Retinal pigment epithelial cell (primary cell): ENCODE results near the gene KCNJ2.

Experiments used
- DNase-seq: peaks from one replicate; pipeline ENCODE4 v3.0.0-alpha.2; 2010; ENCODE audit warnings: low read depth
- H3K4me3 ChIP-seq: 2 replicates; pipeline ENCODE4 v1.5.1; 2011; ENCODE audit warnings: mild to moderate bottlenecking, low read length, control low read depth, moderate library complexity
- CTCF ChIP-seq: conservative IDR thresholded peaks from 2 replicates; pipeline ENCODE4 v1.5.1; 2011; ENCODE audit warnings: low read depth, low read length, control low read depth, inconsistent platforms

KCNJ2 gene

GRCh38 chr17:70201872-70202419 is 32.6 kb downstream of the KCNJ2 start:
- no peak overlapping the region for H3K4me3 ChIP-seq
- TF ChIP-seq CTCF = no peak
- DNase-seq = no peak

GRCh38 chr17:70202840-70203239 is 33.5 kb downstream of the KCNJ2 start:
- no peak overlapping the region for H3K4me3 ChIP-seq
- TF ChIP-seq CTCF = no peak
- DNase-seq = no peak

- no peak for TF ChIP-seq CTCF
- DNase-seq = no peak
- H3K4me3 ChIP-seq = no peak overlapping the region
These were observed 35.1 kb downstream of the KCNJ2 start for GRCh38 chr17:70204431-70204830.

- no peak for TF ChIP-seq CTCF
- no peak overlapping the region for H3K4me3 ChIP-seq
- no peak for DNase-seq
These were observed 36.1 kb downstream of the KCNJ2 start for GRCh38 chr17:70205401-70205800.

- no peak overlapping the region for H3K4me3 ChIP-seq
- TF ChIP-seq CTCF = no peak
- DNase-seq = no peak
These were observed 37.2 kb downstream of the KCNJ2 start for GRCh38 chr17:70206361-70207010.

GRCh38 chr17:70207184-70207583 is 37.9 kb downstream of the KCNJ2 start:
- no peak overlapping the region for H3K4me3 ChIP-seq
- DNase-seq = no peak
- TF ChIP-seq CTCF = no peak

- no peak for TF ChIP-seq CTCF
- H3K4me3 ChIP-seq = no peak overlapping the region
- DNase-seq = no peak
These were observed 38.9 kb downstream of the KCNJ2 start for GRCh38 chr17:70208080-70208794.
